HG03565 (cell line): Measurements from ENCODE around the gene CCDC8.
"Not testable (repeated sequence)": the region's sequence is repeated elsewhere in the genome, so short reads cannot be mapped to it uniquely, and the experiment has no call there.

Source experiments
- ATAC-seq: cut with Tn5 transposase; IDR thresholded peaks from one replicate; pipeline ENCODE4 v1.9.1; 2021; ENCODE audit warnings: mild to moderate bottlenecking, moderate library complexity; ENCODE audit not compliant: unreplicated experiment

CCDC8 gene

GRCh38 chr19:46429999-46430398, 16.6 kb upstream of the CCDC8 start:
- ATAC-seq, result no peak

GRCh38 chr19:46428239-46429135, 15.1 kb upstream of the CCDC8 start, which contains the start of gene PNMA8C:
PNMA8C (minus strand) TSS chr19:46428936; CDS start chr19:46428359, 577 bp downstream.
- no peak for ATAC-seq

- no peak for ATAC-seq
These were observed 14.2 kb upstream of the CCDC8 start for GRCh38 chr19:46427518-46428045.

GRCh38 chr19:46426506-46427162, 13.3 kb upstream of the CCDC8 start:
- no peak for ATAC-seq

- no peak for ATAC-seq
These were observed 12.7 kb upstream of the CCDC8 start for GRCh38 chr19:46426035-46426505.

GRCh38 chr19:46423188-46423587, 9.8 kb upstream of the CCDC8 start:
- ATAC-seq, result no peak

- ATAC-seq, result no peak
These were observed 9.0 kb upstream of the CCDC8 start for GRCh38 chr19:46422344-46422743.

- no peak for ATAC-seq
These were observed 6.7 kb upstream of the CCDC8 start for GRCh38 chr19:46420056-46420455.

GRCh38 chr19:46415804-46416709, 2.7 kb upstream of the CCDC8 start:
- not testable (repeated sequence) for ATAC-seq

GRCh38 chr19:46414899-46415298, 1.5 kb upstream of the CCDC8 start:
- ATAC-seq, result not testable (repeated sequence)

GRCh38 chr19:46412650-46413261, 608 bp downstream of the CCDC8 start:
- ATAC-seq, result no peak

GRCh38 chr19:46411925-46412649, 1.3 kb downstream of the CCDC8 start:
- ATAC-seq, result no peak

GRCh38 chr19:46411088-46411924, 2.1 kb downstream of the CCDC8 start:
- no peak for ATAC-seq

GRCh38 chr19:46410205-46411087, 2.9 kb downstream of the CCDC8 start:
- no peak for ATAC-seq

GRCh38 chr19:46409191-46409590, 4.2 kb downstream of the CCDC8 start:
- no peak for ATAC-seq

- ATAC-seq, result no peak
These were observed 4.7 kb downstream of the CCDC8 start for GRCh38 chr19:46408664-46409039.

- no peak for ATAC-seq
These were observed 5.3 kb downstream of the CCDC8 start for GRCh38 chr19:46407856-46408663.
